HG03571 (cell line): ENCODE measurements around the gene PSMG3.

Experiments
- ATAC-seq: cut with Tn5 transposase; IDR thresholded peaks from one replicate; pipeline ENCODE4 v1.9.1; 2021; ENCODE audit not compliant: unreplicated experiment

PSMG3 gene

DNA sequence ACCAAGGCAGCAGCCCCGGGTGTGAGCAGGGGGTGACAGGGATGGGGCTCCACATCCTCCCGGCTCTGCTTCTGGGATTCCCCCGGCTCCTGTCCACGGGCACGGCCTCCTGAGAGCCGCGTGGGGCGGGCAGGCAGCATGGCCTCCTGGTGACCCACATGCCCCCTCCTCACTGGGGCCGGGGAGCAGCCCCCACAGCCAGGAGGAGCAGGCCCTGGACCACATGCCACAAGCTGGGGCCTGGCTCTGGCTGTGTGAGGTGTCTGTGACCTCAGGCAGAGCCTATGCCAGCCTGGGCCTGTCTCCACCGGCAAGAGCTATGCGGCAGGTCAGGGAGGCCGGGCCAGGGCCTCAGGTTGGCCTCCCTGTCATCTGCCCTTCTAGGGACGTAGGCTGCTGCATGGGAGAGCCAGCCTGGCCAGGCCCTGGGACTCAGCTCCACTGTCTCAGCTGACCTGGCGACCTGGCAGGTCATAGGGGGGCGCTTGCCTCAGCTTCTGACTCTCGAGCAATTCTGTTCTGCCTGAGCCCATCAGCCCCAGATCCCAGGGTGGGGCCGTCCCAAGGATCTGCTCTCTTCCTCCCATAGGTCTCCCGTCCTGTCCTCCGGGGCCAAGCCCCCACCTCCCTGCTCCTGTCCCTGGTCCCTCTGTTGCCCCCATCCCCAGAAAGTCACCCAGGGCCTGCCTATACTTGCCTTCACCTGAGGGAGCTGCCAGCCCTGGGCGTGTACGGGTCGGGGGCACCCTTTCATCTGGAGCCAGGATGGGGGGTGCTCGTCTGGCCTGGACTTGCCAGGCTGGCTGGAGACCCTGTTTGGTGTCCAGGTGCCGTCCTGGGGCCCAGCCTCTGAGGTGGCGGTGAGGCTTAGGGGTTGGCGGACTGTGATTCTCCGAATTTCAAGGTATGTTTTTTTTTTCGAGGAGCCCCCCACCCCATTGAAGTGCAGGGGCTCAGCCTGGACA is 9.9 kb downstream of the PSMG3 start:
- ATAC-seq = no peak

DNA sequence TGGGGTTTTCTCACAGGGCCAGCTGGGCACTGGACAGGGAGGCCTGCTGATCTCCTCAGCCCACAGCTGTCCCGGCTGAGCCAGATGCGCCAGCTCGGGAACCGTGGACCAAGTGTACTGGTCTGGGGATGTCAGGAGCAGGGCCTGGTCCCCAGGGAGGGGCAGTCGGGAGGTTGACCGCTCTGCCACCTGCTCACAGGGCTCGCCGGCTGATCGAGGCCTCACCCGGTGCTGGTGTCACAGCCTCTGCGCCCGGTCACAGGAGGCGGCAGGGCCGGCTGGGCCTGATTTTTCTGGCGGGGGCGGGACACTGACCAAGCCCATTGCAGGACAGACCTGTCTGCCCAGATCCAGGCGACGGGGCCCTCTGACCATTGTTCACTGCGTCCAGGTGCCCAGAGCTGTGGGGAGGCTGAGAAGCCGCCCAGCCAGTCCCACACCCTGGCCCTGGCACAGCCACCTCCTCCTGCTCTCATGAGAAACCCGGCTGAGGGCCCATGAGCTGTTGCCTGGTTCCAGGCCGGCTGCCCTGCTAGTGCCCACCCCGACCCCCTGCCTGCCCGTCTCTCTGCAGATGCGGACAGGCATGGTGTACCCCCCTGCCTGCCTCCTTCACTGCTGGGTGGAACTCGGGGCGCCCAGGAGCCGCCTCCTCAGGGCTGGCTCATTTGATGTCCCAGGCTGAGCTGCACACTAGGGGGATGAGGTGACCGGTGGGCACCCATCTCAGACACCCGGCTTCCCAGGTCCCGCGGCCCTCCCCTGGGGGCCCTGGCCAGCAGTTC is 10.8 kb downstream of the PSMG3 start:
- ATAC-seq = no peak

DNA sequence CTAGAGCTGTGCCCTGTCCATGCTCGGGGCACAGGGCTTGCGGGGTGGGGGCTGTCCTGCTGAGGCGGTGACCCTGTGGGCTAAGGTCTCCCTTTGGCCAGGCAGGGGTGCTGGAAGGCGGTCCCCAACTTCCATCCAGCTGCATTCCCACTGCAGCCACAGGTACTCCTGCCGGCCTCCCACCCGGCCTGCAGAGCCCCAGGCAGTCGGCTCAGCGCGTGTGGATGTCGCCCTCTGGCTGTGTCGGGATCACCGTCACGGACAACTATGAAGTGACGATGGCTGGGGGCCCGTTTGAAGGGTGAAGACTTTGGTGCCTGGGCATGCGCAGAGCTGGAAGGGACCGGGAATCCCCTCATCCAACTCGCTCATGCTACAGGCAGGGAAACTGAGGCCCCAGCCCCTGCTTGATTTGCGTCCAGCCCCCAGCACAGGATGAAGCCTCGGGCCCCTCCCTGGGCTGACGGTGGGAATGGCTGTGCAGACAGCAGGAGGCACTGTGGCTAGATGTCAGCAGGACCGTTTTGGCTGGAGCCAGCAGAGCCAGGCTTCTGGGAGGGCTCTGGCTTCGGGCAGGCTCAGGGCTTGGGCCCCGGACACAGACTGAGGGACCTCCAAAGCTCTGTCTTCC is 11.5 kb downstream of the PSMG3 start:
- no peak for ATAC-seq

DNA sequence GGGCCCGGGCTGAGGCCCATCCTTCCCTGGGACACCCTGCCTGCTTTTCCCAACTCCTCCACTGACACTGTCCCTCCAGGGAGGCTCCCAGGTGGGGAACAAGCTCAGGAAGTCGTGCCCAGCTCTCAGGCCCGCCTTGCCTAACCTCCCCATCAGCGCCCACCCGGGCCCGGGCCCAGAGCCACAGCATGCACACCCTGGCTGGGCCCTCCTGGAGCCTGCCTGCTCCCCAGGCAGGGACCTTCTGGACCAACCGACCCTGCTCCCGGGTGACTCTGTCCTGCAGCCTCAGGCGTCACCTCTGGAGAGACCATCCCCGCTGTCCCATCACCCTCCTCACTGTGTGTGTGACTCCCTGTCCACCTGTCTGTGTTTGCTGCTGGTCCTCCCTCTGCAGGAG is 12.1 kb downstream of the PSMG3 start:
- no peak for ATAC-seq

DNA sequence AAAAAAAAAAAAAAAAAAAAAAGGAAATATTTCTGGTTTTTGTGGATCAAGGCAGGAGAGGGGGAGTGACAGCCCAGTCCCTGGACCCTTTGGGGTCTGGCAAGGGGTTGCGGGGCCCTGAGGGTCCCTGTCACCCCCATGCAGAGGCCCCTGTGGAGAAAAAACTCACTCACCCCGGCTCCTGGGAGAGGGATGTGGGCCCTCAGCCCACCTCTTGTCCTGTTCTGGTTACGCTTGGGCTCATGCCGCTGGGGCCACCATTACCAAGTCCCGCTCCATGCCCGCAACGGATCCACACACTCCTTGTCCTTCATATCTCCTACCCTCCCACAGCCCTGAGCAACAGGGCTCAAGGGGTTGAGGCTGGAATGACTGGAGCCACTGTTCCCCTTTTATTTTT is 12.8 kb downstream of the PSMG3 start:
- ATAC-seq = no peak

DNA sequence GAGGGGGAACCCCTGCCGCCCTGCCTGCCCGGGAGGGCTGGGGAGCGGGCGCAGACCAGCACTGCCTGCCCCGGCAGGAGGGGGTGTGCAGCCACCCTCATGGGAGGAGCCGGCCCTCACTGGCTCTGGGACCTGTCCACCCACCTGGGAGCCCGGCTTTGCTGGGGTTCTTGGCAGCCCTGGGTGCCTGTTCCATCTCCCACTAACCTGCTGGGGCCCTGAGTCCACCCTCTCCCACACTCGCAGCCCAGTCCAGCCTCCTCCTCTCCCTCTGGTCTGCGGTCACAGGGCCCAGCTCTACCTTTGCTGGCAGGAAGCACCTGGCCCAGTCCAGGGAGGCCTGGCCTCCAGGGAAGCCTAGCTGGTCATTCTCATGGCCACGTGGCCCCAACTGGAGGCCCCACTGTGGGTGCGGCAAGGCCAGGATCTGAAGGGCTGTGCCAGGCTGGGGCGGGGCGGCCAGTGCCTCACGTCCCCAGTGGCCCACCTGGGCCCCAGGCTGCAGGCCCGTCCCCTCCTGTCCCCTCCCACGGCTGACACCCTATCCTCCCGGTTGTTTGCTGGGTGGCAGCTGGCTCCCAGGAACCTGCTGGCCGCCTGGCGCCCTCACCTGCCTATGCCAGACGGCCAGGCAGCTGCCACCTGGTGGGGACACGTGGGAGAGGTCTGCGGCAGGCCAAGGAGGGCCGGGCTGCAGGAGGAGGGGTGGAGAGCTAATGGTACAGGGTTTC is 13.9 kb downstream of the PSMG3 start, which contains the start of gene TMEM184A:
TSS of gene TMEM184A (minus strand) at position 393 of the 731 bp plus-strand sequence. CDS start 721 bp downstream, outside the sequence.
- no peak for ATAC-seq

DNA sequence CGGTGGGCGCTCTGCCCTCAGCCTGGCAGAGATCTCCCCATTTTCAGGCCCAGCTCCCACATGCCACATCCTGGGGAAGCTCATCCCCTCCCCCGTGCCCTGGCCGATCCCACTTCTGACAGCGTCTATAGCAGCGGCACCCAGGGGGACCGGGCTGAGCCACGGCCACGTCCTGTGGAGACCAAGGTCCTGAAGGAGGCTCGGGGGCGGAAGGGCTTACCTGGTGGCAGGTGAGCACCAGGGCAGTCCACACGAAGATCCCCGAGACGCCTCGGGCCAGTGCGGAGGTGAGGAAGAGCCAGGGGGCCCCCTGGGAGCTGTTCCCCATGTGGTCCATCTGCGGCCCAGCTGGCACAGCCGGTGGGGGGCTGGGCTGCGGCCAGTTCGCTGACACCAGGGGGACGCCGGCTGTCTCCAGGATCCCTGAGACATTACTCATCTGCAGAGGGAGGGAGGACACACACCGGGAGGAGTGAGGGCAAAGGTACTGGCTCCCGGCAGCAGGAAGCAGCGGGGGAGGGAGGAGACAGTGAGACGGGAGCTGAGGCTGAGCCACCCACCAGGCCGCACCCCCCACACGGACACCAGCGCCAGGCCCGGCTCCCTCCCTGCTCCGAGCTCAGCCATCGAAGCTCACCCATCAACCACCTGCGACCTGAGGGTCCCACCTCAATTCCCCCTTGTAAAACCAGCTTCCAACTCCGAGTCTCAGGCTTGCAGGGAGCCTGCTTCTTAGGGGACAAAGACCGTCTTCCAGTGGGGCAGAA is 14.6 kb downstream of the PSMG3 start:
- ATAC-seq = no peak

DNA sequence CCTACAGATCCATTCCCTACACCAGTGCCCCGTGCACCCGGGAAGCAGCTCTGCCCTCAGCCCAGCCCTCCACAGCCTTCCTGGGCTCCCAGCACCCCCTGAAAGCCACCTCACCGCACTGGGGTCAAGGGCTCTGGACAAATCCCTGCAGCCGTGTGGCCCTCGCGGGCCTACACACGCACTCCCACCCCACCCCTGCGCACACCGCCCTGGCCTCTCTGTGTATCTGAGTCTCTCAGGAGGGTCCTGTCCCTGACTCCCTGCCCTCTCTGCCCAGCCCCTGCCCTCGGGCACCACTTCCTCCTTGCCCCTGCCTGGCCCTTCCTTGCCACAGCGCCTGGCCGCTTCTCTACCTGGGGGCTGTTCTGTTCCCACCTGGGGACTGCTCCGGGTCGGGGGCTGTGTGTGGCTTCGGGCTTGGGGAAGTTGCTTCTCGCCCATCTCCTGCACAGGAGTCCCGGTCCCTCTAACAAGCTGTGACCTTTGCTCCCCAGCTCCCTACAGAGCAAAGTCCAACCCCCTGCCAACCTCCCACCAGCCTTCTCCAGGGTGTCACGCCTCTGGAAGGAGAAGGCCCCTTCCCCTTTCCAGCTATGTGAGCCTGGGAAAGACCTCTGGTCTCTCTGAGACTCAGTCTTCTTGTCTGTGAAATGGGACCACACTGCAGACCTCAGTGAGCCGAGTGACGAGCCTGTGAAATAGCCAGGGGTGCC is 15.3 kb downstream of the PSMG3 start:
- ATAC-seq = no peak

DNA sequence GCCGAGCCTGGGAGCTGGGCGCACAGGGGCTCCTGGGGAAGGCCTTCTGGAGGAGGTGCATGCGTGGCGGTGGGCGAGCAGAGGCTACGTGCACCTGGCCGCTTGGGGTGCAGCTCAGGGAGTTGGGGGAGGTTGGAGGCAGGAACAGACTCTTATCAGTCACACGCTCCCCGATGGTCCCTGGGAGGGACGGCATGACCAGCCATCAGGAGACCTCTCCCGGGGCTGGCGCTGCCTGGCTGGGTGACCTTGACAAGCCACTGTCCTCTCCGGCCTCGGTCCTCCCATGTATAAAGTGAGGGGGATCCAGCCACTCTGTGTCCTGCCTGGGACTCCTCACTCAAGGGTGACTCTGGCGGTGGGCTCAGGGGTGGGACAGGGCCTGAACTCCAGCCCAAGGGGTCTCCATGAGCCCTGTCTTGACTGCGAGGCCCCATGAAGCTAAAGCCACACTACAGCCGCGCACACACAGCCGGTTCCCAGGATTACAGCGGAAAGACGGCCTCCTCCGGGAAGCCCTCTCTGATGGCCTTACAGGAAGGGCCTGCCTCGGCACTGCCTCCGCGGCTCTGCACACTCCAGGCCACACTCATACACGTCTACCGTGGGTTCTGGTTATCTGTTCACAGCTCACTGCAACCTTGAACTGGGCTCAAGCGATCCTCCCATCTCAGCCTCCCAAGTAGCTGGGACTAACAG is 16.2 kb downstream of the PSMG3 start:
- ATAC-seq = no peak

DNA sequence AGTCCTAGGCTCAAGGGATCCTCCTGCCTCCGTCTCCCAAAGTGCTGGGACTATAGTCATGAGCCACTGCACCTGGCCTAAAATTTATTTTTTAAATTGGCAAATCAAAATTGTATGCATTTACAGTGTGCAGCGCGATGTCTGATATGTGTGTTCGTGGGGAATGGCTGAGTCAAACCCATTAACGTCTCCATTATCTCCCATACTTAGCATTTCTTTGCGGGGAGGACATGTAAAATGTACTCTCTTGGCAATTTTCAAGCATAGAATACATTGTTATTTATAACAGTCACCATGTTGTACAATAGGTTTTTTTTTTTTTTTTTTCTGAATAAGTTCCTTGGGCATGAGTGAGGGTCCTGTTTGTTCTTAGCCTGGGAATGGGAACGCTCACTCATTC is 17.6 kb downstream of the PSMG3 start:
- no peak for ATAC-seq

DNA sequence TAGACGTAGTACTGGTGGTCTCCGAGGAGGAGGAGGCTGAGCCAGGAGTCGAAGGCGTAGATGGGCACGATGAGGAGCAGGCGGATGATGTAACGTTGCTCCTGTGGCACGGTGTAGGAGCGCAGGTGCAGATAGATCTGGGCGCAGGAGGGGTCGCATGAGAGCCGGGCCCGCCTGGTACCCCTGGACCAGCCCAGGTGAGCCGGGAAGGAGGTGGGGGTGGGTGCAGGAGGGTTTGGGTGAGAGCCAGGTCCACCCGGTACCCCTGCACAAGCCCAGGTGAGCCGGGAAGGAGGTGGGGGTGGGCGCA is 19.0 kb downstream of the PSMG3 start:
- no peak for ATAC-seq

DNA sequence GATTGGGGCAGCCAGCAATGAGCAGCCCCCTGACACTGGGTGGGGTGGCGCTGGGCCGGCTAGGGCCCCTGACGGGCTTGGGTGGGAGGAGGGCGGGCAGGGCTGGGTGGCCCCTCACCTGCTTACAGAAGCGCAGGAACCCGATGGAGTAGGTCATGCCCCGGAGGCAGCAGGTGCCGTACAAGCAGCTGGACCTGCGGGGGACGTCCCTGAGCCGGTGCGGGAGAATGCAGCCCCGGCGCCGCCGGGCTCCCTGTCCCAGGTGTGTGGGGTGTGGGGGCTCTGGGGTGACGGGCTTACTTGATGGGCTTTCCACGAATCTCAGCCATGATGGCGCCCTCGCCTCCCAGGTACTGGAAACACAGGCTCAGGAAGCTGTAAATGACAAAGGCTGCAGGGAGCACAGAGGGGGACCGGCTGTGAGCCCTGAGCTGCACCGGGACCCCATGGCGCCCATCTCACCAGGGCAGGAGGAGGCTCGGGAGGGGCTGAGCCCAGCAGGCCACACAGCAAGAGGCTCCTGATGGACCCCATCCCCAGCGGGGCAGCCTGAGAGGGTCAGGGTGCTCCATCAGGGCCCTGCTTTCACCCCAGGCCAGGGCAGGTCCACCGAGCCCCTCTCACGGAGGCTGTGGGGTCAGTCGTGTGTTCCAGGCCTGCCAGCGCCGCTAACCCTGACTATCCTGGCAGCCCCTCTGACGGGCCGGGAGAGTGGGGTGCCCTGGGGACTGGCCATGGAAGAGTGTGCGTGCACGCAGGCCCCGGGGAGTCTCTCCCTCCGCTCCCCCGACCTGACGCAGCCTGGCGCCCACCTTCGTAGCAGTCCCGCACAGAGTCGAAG is 19.6 kb downstream of the PSMG3 start:
- no peak for ATAC-seq

DNA sequence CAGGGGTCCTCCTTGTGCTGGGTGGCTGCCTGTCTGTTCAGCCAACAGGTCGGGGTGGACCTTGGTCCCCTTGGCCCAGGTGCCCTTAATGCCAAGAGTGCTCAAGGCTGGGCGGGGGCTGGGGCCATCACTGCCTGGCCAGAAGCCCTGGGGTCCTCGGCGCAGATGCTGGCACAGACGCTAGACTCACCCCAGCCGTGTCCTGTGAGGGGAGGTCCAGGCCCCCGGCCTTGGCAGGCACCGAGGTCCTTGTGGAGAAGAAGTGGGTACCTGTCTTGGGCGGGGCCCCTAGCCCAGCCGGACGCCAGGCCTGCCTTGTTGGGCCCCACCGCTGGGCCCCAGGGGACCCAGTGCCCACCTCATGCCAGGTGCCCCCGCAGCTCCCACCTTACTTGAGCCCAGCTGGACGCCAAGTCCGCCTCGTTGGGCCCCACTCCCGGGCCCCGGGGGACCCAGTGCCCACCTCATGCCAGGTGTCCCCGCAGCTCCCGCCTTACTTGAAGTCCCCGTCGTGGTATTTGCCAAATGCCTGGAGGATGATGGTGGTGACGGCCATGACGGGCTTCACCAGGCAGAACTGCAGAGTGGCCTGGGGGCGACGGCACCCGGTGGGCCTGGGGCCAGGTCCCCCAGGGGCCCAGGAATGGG is 20.4 kb downstream of the PSMG3 start:
- no peak for ATAC-seq

DNA sequence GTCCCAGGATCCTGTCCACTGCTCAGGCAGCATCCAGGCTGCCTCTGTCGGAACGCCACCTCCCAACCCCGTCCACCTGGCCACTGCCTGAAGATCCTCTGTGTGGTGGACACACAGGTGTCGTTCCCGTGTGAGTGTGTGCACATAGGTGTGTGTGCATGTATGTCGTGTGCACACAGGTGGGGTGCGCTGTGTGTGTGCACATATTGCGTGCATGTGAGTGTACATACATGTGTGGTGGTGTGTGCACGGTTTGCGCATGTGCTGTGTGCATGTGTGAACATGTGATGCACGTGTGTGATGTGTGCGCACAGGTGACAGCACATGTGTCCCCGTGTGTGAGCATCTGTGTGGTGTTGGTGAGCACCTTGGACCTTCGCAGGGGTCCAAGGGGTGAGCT is 20.9 kb downstream of the PSMG3 start:
- no peak for ATAC-seq

DNA sequence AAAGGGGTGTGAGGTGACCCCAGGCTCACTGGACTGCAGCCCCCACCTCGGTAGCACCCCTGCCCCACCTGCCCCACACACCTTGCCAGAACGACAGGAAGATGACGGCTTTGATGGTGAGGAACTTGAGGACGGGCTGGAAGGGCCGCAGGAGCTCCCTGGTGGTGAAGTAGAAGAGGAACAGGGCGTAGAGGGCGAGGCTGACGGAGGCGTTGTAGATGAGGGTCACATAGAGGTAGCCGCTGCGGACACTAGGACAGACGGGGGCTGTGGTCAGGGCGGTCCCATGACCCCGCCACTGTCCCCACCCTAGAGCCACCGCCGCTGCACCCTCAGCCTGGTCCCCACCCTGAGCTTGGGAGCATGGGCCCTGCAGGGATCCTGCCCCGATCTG is 21.4 kb downstream of the PSMG3 start:
- no peak for ATAC-seq

DNA sequence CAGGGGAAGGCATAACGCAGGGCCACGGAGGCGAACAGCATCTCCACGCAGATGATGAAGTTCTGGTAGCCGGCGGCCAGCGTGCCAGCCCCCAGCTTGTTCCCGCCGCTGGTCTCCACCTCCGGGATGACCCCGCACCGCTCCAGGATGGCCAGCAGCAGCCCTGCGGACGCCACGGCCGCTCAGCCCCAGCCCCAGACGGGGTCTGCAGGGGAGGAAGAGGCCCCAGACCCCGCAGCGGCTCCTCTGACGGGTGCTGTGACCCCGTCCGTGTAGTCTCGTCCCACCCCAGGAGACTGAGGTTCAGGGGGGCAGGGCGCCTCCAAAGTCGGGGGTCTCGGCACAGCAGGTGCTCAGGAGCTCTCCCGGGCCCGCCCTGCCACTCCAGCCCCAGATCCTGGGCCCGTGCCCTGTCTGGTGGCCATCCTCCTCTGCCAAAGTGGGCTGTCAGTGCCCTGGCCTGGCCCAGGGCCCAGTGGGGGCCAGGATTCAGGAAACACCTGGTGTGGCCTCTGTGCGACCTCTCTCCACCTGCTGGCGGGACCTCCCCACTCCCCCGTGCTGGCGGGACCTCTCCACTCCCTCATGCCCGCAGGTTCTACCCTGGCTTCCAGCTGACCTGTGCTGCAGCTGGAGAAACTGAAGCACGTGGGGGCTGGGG is 21.9 kb downstream of the PSMG3 start:
- ATAC-seq = no peak
